OCI-LY1 (cell line): ENCODE results near the gene LMNA.

Experiments
- CTCF ChIP-seq: fragments of 200-600 bp; sonication (generic), shearing (Covaris generic); IDR thresholded peaks from 2 replicates; pipeline ENCODE4 v1.5.1; 2017; ENCODE audit warnings: mild to moderate bottlenecking, antibody characterized with exemption, low read length, moderate library complexity, mixed read lengths
- EZH2 ChIP-seq: fragments of 200-600 bp; sonication (generic), shearing (Covaris generic); IDR thresholded peaks from 2 replicates; pipeline ENCODE4 v1.8.0; 2017; ENCODE audit warnings: borderline replicate concordance, mixed run types, mild to moderate bottlenecking, antibody characterized with exemption, low read length, moderate library complexity, mixed read lengths

GRCh38 chr1:156104065-156104810 is 10.3 kb upstream of the LMNA start:
- TF ChIP-seq CTCF (no peak), EZH2 (no peak)
